DOHH2 (cell line): Measurements from ENCODE around the gene ALOX5.

Experiments
- H3F3A ChIP-seq: fragments of 200-600 bp; sonication (generic), shearing (Covaris generic); 2 replicates; pipeline ENCODE4 v1.6.0; 2016; ENCODE audit warnings: antibody characterized with exemption, mild to moderate bottlenecking; ENCODE audit not compliant: control insufficient read depth, insufficient read depth
- H3K27ac ChIP-seq: fragments of 200-600 bp; sonication (generic); 2 replicates; pipeline ENCODE4 v1.5.1; 2014; ENCODE audit warnings: low read depth, mild to moderate bottlenecking, low read length, moderate library complexity
- H3K27me3 ChIP-seq: fragments of 200-600 bp; sonication (generic); 2 replicates; pipeline ENCODE4 v1.6.1; 2014; ENCODE audit warnings: mild to moderate bottlenecking, low read length, mixed read lengths; ENCODE audit not compliant: control insufficient read depth
- H3K36me3 ChIP-seq: fragments of 200-600 bp; sonication (generic); 2 replicates; pipeline ENCODE4 v1.6.1; 2014; ENCODE audit warnings: mild to moderate bottlenecking, low read length, moderate library complexity, mixed read lengths; ENCODE audit not compliant: control insufficient read depth
- H3K4me1 ChIP-seq: fragments of 200-600 bp; sonication (generic); 2 replicates; pipeline ENCODE4 v1.6.1; 2014; ENCODE audit warnings: mild to moderate bottlenecking, low read length, mixed read lengths; ENCODE audit not compliant: control insufficient read depth
- H3K4me2 ChIP-seq: fragments of 200-600 bp; sonication (generic); 2 replicates; pipeline ENCODE4 v1.6.0; 2014; ENCODE audit warnings: mild to moderate bottlenecking, low read length, moderate library complexity
- H3K4me3 ChIP-seq: fragments of 200-600 bp; sonication (generic); 2 replicates; pipeline ENCODE4 v1.5.1; 2014; ENCODE audit warnings: mild to moderate bottlenecking, low read length, mixed read lengths
- H3K79me2 ChIP-seq: fragments of 200-600 bp; sonication (generic); 2 replicates; pipeline ENCODE4 v1.6.1; 2014; ENCODE audit warnings: mild to moderate bottlenecking, low read length, mixed read lengths; ENCODE audit not compliant: control insufficient read depth
- H3K9me2 ChIP-seq: fragments of 200-600 bp; sonication (generic); replicated peaks from 2 replicates; pipeline ENCODE4 v1.6.1; 2014; ENCODE audit warnings: mild to moderate bottlenecking, low read length, mixed read lengths; ENCODE audit not compliant: control insufficient read depth
- H3K9me3 ChIP-seq: fragments of 200-600 bp; sonication (generic); 2 replicates; pipeline ENCODE4 v1.6.1; 2014; ENCODE audit warnings: antibody characterized with exemption, low read length, mixed read lengths; ENCODE audit not compliant: control insufficient read depth, insufficient read depth
- H4K20me1 ChIP-seq: fragments of 200-600 bp; sonication (generic); 2 replicates; pipeline ENCODE4 v1.6.0; 2014; ENCODE audit warnings: low read depth, mild to moderate bottlenecking, antibody characterized with exemption, low read length, moderate library complexity; ENCODE audit not compliant: control insufficient read depth, insufficient read depth
- CTCF ChIP-seq: fragments of 200-600 bp; sonication (generic); IDR thresholded peaks from one replicate; pipeline ENCODE4 v1.5.1; 2014; ENCODE audit warnings: antibody characterized with exemption, mild to moderate bottlenecking, low read depth, low read length; ENCODE audit not compliant: poor library complexity, severe bottlenecking
- EZH2phosphoT487 ChIP-seq: fragments of 200-600 bp; sonication (generic); IDR thresholded peaks from 2 replicates; pipeline ENCODE4 v1.6.1; 2017; ENCODE audit warnings: borderline replicate concordance, mild to moderate bottlenecking, antibody characterized with exemption, low read length, moderate library complexity, mixed read lengths

ALOX5 gene

GRCh38 chr10:45427970-45428366 lies 54.0 kb downstream of the ALOX5 start:
- Histone ChIP-seq H3K27ac (no peak overlapping the region), H3K4me2 (no peak overlapping the region)

GRCh38 chr10:45428611-45429510 lies 54.8 kb downstream of the ALOX5 start:
- H4K20me1 ChIP-seq = 0 out of 2 replicates have a peak, but pooled peaks cover 2% of the 10 kb centered on the region
- TF ChIP-seq EZH2phosphoT487 (no peak), CTCF (no peak)
- H3K4me2 ChIP-seq = no peak overlapping the region
- H3K4me3 ChIP-seq = no peak overlapping the region
- no peaks in the 10 kb centered on the region for H3K9me3 ChIP-seq
- peaks cover 96% of the 10 kb centered on the region for H3K36me3 ChIP-seq
- no peak overlapping the region for H3K27ac ChIP-seq
- peaks cover 15% of the 10 kb centered on the region for H3K4me1 ChIP-seq
- H3K79me2 ChIP-seq = peaks cover 35% of the 10 kb centered on the region
- H3K27me3 ChIP-seq = no peaks in the 10 kb centered on the region
- H3F3A ChIP-seq = peaks cover 14% of the 10 kb centered on the region
- no peaks in the 10 kb centered on the region for H3K9me2 ChIP-seq

More at GRCh38 chr10:45427970-45428366, 54.0 kb downstream of the ALOX5 start:
- TF ChIP-seq CTCF = no peak
- TF ChIP-seq EZH2phosphoT487 = no peak
- Histone ChIP-seq H3F3A (peaks cover 10% of the 10 kb centered on the region), H3K4me1 (peaks cover 6% of the 10 kb centered on the region; the same call in 1 of the 2 replicates), H3K9me3 (no peaks in the 10 kb centered on the region), H3K4me3 (no peak overlapping the region), H3K9me2 (no peaks in the 10 kb centered on the region), H3K27me3 (no peaks in the 10 kb centered on the region), H4K20me1 (0 out of 2 replicates have a peak, but pooled peaks cover 2% of the 10 kb centered on the region), H3K79me2 (peaks cover 26% of the 10 kb centered on the region), H3K36me3 (peaks cover 96% of the 10 kb centered on the region)

- H3K4me2 ChIP-seq = no peak overlapping the region
- peaks cover 44% of the 10 kb centered on the region for H3K79me2 ChIP-seq
- H3K36me3 ChIP-seq = peaks cover 96% of the 10 kb centered on the region
- peaks cover 14% of the 10 kb centered on the region for H3F3A ChIP-seq
- no peak overlapping the region for H3K27ac ChIP-seq
- H3K9me3 ChIP-seq = no peaks in the 10 kb centered on the region
- no peak for TF ChIP-seq CTCF
- no peak for TF ChIP-seq EZH2phosphoT487
- peaks cover 25% of the 10 kb centered on the region for H3K4me1 ChIP-seq
- H3K9me2 ChIP-seq = no peaks in the 10 kb centered on the region
- H4K20me1 ChIP-seq = 0 out of 2 replicates have a peak, but pooled peaks cover 2% of the 10 kb centered on the region
- H3K27me3 ChIP-seq = no peaks in the 10 kb centered on the region
- H3K4me3 ChIP-seq = no peak overlapping the region
These were observed 55.8 kb downstream of the ALOX5 start for GRCh38 chr10:45429790-45430189.
